NCI-H226 (cell line): ENCODE measurements around the gene INSL4.

ENCODE experiments used
- DNase-seq: peaks from one replicate; pipeline ENCODE4 v3.0.0-alpha.2; 2015

Gene INSL4

DNA sequence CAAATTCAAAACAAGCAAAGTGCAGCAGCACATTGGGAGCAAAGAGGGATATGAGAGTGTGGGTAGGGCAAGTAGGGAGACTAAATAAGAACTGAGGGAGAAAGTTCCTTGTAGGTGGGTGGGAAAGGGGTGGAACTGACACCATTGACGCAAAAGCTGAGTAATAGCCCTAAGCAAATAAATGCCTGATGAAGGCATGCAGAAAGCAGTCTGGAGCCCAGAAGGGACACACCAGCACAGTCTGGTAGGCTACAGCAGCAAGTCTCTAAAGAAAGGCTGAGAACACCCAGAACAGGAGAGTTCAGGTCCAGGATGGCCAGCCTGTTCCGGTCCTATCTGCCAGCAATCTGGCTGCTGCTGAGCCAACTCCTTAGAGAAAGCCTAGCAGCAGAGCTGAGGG lies at the start of gene INSL4:
INSL4 (plus strand) TSS at position 208 of the 400 bp plus-strand sequence; CDS start at position 313, 105 bp downstream.
- DNase-seq = no peak

DNA sequence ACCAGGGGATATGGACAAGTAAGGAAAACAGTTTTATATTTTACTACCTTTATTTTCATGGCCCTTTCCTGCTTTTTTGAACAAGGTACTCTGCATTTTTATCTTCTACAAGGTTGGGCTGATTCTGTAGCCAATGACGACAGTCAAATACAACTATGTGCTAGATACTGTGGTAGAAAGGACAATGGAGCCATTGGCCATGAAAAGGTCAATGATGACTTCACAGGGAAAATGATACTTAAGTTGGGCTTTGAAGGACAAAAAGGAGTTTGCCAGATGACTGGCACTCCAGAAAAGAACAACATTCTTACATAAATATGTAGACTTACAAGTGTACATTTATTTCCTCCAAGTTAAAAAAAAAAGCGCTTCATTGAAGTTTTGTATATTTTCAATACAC lies 46.4 kb upstream of the INSL4 start:
- no peak for DNase-seq

DNA sequence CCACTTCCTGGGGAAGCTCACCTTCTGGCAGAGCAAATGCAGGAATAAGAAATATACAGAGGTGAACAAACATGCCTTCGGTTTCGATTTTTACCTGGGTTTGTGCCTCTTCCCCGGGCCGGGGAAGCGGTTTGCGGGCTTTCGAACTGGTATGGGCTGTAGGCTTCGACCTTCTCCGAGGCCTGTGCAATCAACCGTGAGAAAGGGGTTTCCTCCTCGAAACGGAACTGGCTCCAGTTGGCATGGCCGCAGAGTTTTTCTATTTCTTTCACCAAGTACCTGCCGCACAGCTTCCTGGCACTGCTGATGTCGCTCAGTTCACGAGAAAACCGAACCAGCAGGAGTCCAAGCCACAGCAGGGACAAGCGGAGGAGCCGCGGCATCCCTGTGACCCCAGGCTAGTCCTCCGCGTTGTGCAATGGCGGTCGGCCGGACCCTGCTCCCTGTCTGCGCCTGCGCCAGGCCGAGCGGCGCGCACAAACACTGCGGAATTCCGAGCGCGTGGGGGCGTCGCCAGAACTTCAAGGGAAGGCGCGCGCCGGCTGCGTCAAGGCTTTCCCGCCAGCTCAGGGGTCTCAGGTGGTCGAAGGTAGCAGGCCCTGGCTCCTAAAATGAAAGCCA lies 45.9 kb upstream of the INSL4 start, which contains the start of gene INSL6:
INSL6 (minus strand) TSS at position 420 of the 621 bp plus-strand sequence; CDS start at position 383, 37 bp downstream.
- no peak for DNase-seq

DNA sequence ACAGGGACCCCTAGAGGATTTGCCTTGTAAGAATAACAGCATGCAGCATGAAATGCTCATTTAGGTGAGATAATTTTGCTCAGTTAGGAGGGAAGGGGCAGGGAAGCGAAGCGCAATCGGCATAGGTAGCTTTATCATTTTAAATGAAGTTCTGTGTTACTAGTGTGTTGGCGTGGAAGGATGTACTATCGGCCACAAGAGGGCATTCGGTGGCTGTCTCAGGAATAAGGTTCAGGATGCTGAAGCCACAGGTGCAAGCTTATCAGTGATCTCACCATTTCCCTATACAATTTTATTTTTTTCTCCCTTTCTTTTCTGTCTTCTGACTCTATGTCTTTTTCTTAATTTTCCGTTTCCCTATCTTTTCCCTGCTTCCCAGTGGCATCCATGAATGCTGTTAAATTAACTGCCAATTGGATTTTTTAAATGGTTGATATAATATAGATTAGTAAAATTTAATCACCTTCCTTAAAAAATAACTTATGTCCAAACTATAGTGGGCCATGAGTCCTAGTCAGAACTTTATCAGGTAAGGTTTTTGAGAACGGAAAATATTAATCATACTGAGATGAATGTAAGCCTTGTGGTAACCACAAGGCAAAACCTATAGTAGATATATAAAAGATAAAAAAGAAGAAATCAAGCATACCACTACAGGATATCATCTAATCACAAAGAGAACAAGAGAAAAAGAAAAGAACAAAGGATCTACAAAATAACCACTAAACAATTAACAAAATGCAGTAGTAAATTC lies 44.6 kb upstream of the INSL4 start:
- peak; percentile 37 for DNase-seq

DNA sequence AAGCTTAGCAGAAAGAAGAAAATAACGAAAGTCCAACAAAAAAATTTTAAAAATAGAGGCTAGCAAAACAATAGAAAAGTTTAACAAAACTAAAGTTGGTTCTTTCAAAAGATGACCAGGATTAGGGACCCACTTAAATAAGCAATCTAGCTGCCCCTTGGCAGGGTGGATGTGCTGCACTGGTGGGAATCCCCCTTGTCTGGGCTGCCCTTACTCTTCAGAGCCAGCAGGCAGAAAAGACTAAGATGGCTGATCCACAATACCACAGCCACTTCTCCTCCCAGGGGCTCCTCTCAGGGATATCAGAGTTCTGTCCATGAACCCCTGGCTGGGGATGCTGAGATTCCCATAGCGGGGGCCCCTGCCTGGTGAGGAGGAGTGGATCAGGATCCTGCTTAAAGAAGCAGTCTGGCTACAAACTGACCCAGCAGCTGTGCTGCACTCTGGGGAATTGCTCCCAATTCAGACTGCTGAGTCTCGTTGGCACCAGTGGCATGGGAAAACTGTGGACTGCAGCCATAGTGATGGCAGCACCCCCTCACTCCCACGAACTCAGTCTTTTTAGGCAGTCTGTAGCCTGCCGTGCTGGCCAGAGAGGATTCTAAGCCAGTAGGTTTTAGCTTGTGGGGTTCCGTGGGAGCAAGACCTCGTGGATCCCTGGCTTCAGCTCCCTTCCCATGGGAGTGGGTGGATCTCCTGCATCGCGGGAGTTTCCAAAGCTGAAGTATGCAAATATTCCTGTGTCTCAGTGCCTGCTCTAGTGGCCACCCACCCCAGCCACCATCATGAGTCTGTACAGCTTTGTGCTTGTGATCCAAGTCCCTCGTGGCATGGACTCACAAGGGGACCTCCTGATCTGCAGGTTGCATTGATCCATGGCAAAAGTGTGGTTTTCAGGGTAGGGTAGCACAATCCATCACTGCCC lies 42.9 kb upstream of the INSL4 start:
- DNase-seq = no peak

DNA sequence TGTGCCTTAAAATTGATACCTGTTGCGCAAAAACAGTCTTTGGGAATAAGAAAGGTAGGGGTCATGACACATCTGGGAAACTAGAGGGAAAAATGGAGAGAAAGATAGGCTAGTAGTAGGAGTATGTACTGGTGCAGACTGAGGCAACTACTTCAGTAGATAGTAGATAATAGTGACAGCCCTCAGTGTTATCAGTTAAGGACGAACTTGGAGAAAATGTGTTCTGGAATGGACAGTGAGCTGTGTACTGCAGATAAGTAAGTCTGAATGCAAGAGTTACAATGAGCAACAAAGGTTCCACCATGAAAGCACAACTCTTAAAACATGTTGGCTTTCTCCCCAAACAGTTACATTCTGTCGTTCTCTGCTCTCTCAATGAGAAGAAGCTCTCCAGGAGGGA lies 39.2 kb upstream of the INSL4 start:
- no peak for DNase-seq

DNA sequence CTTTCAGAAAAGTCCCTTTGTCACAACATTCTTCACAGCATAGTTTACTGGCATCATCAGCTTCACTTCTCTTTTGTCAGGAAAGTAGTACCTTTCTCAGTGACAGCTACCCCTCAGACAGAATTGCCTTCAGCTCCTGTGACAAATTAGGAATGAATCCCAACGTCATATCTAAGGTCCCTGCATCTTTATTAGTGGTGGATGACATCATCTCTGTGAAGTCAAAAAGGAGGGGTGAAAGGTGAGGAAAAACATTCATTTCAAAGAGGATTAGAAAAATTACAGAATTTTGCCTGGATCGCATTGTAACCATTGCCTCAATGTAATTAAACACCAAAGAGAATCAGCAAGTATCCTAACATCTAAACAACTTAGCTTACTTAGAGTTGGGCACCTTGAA lies 37.9 kb upstream of the INSL4 start:
- DNase-seq = no peak

DNA sequence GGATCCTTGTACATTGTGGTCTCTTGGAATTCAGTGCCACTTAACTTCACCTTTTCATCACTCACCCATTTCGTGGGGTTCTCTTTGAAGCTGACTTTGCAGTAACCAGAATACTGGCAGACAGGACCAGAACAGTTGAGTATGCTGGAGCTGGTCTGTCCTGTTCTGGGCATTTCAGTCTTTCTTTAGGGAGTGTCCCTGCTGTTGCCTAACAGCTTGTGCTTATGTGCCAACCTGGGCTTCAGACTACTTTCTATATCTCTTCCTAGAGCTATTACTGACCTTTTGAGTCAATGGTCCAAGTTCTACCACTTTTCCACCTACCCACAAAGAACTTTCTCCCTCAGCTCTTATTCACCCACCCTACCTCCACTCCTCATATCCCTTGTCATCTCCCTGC lies 35.8 kb upstream of the INSL4 start:
- DNase-seq = no peak

DNA sequence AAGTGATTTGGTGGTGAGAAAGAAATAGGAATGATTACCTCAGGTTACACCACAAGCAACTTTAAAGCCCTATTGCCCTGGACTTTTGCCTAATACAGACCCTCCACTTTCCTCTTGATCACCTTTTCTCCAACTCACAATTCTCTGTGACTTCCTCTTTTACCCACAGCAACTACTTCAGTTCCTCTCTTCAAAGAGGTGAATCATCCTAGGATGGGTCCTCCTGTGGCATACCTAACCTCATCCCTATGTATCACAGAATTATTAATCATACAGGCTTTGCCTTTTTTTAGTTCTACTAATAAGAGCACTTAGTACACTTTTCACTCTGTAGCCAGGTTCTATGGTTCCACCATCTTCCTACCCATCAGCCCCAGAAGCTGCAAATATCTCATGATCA lies 26.1 kb upstream of the INSL4 start:
- no peak for DNase-seq

DNA sequence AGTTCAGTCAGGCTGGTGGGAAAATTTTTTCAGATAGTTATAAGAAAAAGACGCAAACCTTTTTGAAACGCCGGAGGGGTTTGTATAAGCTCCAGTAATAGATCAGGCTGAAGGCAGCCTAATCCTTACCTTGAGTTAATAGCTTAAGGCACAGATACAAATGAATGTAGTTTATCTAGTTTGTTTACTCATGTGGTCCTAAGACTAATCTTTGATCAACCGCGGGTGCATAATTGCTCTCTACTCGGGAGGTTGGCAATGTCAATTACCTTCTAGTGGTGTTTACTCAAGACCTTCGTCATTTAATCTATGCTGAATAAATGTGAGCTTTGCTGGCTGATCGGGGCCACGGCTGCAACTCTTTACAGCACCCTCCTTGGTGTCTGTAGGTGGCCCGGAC lies 665 bp upstream of the INSL4 start:
- DNase-seq = no peak

DNA sequence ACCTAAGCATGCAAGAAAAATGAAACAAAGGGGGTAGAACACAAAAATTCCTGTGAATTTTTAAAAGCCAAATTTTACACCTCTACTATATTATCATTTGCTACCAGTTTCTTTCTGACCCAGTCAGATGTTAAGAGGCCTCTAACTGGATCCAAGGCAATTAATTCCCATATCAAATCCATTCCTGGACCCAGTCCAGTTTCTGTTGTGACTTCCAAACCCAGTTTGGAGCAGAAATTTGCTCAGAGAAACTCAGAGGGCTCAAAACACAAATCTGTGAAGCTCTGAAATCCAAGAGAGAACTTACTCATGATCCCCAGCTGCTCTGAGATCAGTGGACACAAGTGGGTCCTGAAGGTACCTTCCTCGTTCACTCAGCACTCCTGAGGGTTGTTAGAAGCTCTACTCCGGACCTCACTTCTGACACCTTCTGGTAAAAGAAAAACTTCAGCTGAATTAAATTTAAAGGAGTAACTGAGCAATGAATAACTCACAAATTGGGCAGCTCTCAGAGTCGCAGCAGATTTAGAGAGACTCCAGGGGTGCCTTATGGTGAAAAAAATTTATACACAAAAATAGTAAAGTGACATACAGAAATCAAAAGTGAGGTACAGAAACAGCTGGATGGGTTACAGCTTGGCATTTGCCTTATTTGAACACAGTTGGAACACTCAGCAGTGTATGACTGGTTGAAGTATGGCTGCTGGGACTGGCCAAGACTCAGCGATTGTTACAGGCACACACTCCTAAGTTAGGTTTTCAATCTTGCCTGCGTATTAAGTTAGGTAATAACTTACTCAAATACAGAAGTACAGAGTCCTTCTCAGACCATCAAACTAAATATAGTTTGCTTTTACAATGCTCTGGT lies 32.4 kb downstream of the INSL4 start:
- DNase-seq = no peak

DNA sequence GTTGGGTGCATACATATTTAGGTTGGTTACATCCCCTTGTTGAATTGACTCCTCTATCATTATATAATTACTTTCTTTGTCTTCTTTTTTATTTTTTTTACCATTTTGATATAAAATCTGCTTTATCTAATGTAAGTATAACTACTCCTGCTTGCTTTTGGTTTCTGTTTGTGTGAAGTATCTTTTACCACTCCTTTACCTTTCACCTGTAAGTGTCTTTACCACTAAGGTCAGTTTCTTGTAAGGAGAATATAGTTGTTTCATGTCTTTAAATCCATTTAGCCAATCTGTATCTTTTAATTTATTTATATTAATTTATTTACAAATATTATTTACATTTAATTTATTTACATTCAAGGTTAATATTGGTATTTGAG lies 33.0 kb downstream of the INSL4 start:
- no peak for DNase-seq

DNA sequence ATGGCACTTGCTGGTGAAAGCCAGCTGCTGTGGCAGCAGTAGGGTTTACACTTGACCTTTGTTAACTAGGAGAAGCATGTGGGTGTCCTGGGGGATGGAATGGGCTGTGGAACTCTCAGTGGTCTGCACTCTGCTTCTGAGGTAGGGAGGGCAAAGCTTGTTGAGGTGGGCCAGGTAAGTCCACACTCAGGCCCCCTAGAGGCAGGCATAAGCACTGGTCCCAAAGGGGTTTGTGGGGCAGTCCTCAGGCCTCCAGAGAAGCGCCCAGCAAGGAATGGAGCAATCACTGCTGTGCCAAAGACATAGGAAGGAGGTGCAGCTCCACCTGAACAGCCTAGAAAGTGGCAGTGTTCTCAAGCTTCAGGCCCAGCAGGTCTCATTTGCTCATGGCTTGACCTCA lies 34.7 kb downstream of the INSL4 start:
- no peak for DNase-seq

DNA sequence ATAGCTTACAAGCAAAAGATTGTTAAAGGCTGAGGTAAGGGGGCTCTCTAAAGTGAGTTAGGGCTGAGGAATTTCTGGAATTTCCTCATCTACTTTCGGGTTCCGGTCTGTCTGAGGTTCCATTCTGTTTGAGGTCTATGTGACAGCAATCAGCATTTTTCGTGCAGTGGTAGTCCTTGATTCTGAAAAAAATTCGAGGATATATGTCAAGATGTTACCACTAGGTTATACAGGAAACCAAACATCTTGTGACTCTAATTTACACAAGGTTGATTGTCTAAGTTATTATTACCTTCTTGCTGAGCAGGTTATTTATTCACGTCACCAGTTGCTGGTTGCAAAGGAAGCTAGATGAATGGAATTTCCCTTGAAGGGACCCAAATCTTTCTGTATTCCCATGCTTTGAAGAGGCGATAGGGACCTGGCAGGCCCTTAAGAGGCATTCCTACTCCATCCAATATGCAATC lies 38.1 kb downstream of the INSL4 start:
- peak; percentile 94 for DNase-seq

DNA sequence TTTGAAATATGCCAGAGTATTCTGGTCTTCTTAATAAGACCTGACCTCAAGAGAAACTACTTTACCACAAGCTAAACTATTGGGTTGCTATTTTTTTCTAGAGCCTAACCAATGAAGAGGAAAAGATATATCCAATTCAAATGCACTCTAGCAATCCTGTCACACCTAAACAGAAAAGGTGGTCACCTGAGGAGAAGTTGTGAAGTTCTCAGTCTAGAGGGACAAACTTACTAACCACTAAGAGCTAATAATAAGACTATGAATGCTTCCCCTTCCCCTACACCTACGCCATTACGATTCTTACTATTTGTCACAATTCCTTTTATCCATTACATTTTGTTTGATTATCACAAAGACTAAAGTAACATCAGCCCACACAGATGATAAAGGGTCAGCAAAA lies 43.6 kb downstream of the INSL4 start:
- DNase-seq = no peak

DNA sequence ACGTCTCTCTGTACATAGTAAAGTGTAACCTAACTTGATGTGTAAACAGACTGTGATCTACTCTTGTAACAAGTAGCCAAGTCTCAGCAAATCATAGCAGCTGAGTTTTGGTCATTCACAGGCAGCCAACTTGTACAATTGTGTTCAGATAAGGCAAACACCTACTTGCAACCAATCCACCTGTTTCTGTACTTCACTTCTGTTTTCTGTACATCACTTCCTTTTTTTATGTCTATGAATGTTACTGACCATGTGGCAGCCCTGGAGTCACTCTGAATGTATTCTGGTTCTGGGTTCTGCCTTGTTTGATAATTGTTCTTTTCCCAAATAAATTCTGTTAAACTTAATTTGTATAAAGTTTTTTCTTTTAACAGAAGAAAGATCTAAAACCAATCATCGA lies 47.3 kb downstream of the INSL4 start:
- no peak for DNase-seq
